ENCODE data around the gene UBN1.

GRCh38 chr16:4891886-4892216 lies 44.6 kb downstream of the UBN1 start:
- TF ChIP-seq CTCF (conservative IDR thresholded peaks at IDR 0.05; ENCODE audit: low read depth, low read length), result no peak
- TF ChIP-seq EZH2 (IDR thresholded peaks at IDR 0.05; ENCODE audit: borderline replicate concordance, low read depth, low read length, poor library complexity, severe bottlenecking), result no peak

All from A673 (cell line).